HG03354 (cell line): ENCODE results near the gene PRKG1.
"Not testable (repeated sequence)": the region's sequence is repeated elsewhere in the genome, so short reads cannot be mapped to it uniquely, and the experiment has no call there.

Experiments used
- ATAC-seq: cut with Tn5 transposase; IDR thresholded peaks from one replicate; pipeline ENCODE4 v1.9.1; 2021; ENCODE audit warnings: mild to moderate bottlenecking; ENCODE audit not compliant: unreplicated experiment, poor library complexity, severe bottlenecking

PRKG1 gene

GRCh38 chr10:51250278-51250920 lies 176.1 kb downstream of the PRKG1 start:
- no peak for ATAC-seq

- ATAC-seq, result no peak
Measured at GRCh38 chr10:51251110-51251509, 176.8 kb downstream of the PRKG1 start.

- no peak for ATAC-seq
Measured at GRCh38 chr10:51255381-51255780, 181.1 kb downstream of the PRKG1 start.

DNA sequence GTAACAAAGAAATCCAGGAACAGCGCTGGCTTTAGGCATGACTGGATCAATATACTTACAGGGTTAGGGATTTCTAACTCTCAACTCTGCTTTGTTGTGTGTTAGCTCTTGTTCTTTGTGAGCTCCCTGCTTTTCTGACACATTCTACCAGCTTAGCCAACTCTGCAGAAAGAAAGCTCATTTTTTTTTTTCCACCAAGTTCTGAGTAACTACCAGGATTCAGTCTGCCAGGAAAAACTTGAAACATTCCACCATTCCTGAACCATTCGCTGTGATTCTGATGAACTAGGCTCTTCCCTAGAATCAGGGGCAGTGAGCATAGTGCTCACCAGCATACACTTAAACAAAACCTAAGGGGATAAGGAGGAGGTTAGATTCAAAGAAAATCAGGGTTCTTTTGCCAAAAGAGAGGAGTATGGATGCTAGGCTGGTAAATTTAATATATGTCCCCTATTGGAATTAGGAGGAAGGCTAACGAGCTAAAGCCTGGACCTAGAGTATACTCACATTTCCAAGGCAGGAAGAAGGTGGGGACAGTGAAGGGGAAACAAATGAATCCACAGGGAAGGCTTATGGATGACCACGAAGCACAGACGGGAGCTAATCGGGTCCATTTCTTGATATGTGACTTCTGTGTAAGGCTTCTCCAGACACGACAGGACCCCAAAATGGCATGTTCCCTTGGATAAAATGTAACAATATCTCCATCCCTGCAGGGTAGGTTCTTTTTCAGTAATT lies 183.4 kb downstream of the PRKG1 start:
- ATAC-seq, result no peak

GRCh38 chr10:51260376-51260775 lies 186.1 kb downstream of the PRKG1 start:
- no peak for ATAC-seq

DNA sequence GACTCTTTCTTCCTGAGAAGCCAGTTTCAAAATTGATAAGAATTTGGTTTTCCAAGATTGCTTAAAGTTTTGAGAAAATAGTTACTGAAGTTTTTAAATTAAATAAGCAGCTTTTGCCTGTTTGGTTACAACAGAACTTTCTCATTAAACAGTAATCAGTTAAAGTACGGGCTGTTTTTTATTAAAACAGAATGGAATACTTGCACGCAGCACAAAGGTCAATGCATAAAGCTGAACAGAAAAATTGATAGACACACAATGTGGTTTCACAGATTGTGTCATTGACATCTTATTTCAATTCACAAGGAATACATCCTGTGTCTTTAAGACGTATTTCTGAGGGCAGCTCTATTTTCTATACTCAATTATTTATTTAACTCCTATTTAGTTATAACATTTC lies 192.2 kb downstream of the PRKG1 start:
- ATAC-seq, result no peak

DNA sequence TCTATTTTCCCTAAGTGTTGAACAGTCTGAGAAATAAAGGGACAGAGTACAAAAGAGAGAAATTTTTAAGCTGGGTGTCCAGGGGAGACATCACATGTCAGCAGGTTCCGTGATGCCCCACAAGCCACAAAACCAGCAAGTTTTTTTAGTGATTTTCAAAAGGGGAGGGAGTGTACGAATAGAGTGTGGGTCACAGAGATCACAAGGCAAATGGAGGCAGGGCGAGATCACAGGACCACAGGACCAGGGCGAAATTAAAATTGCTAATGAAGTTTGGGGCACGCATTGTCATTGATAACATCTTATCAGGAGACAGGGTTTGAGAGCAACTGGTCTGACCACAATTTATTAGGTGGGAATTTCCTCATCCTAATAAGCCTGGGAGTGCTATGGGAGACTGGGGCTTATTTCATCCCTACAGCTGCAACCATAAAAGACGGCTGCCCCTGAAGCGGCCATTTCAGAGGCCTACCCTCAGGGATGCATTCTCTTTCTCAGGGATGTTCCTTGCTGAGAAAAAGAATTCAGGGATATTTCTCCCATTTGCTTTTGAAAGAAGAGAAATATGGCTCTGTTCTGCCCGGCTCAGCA lies 193.8 kb downstream of the PRKG1 start:
- ATAC-seq, result not testable (repeated sequence)

- peak; percentile 53 for ATAC-seq
Measured at GRCh38 chr10:51269821-51270220, 195.5 kb downstream of the PRKG1 start.

DNA sequence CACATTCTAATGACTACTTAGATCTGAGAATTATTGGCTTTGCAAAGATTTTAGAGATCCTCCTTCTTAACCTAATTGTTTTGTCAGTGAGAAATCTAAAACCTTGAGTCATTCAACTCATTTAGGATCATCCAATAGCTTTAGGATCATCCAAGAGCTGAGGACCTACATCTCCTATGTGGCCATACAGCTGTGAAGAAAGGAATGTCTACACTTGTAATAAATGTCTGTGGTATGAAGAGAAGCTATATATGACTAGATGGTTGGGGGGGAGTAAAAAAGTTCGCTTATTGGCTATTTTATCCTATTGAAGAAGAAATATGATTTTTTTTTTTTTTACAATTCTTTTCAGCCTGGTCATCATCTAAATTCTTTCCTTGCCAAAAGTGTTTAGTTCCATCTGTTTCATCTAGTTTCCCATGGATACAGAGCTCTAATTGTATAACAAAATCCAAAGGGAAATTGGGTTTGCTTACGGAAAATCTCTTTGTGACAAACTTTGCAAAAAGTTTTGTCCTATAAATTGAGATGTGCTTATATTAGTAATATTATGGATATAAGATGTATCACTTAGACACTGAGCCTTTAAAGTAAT lies 196.7 kb downstream of the PRKG1 start:
- no peak for ATAC-seq

GRCh38 chr10:51272099-51272498 lies 197.8 kb downstream of the PRKG1 start:
- ATAC-seq, result not testable (repeated sequence)

DNA sequence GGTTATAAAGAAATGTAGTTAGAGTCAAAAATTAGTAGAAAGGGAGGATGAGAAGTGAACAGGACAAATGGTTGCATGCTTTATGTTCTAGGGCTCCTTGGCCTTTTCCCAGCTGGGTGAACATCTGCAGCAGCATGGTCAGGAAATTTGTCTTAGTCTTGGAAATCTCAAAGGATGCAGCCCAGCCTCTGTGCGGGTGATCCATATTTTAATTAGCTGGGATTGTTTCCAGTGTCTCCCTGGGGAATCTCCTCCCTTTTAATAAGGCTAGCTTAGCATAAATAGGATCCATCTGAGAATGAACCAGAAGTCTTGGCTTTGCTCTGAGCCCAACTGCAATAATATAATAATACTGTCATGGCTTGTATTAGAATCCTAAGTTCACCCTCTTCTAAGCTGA lies 198.3 kb downstream of the PRKG1 start:
- ATAC-seq, result no peak

GRCh38 chr10:51273574-51273973 lies 199.3 kb downstream of the PRKG1 start:
- no peak for ATAC-seq

DNA sequence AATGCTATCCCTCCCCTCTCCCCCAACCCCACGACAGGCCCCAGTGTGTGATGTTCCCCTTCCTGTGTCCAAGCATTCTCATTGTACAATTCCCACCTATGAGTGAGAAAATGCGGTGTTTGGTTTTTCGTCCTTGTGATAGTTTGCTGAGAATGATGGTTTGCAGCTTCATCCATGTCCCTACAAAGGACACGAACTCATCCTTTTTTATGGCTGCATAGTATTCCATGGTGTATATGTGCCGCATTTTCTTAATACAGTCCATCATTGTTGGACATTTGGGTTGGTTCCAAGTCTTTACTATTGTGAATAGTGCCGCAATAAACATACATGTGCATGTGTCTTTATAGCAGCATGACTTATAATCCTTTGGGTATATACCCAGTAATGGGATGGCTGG lies 201.8 kb downstream of the PRKG1 start:
- ATAC-seq, result not testable (repeated sequence)

GRCh38 chr10:51281387-51281786 lies 207.1 kb downstream of the PRKG1 start:
- ATAC-seq, result not testable (repeated sequence)

- no peak for ATAC-seq
Measured at GRCh38 chr10:51285601-51286000, 211.3 kb downstream of the PRKG1 start.

DNA sequence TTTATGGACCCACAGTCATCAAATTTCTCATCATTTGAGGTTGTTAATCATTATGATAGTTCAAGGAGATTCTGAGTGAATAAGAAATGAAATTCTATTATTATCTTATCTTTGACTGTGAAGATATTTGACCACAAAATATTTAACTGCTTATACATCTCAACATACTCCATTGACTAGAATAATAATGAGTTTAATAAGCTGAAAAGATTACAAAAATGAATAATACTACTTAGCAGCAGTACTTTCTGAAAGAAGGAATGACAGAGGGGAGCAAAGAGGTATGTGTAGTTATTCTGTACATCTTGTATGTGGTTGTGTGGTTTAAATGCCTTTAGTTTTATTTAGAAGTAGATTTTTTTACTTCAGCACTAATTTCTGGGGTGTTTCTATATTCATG lies 214.2 kb downstream of the PRKG1 start:
- ATAC-seq, result no peak

GRCh38 chr10:51289519-51289918 lies 215.2 kb downstream of the PRKG1 start:
- no peak for ATAC-seq

DNA sequence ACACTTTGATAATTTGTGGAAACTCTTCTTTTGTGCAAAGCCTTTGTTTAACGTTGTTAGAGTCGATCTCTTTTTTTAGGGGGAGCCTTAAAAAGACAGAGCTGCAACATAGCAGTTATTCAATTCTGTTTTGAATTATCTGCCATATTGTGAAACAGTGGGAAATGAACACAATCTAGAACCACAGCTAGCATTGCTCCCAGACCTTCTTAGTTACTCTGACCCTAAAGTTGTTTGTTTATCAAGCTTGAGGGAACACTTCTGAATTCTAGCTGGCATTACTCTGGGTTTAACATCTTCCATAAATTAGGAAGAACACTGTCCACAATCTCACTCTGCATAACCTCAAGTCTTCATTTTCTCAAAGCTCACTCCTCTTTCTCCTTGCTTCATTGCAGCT lies 217.7 kb downstream of the PRKG1 start:
- ATAC-seq, result no peak

DNA sequence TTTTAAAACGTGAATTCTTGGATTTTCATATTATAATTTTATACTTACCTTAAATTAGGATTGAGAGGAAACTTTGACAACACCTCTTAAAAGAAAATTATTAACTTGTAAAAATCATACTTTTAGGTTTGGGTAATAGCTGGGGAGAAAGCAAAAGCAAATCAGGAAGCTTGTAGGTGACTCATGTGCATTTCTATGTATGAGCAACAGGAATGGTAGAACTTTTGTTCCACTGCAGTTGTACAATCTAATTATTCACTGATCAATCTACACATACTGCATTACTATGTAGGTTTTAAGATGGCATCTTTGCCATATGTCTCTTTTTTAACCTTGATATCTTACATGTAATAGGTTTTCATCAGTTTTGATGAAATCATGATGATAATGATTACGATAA lies 223.2 kb downstream of the PRKG1 start:
- ATAC-seq, result no peak

DNA sequence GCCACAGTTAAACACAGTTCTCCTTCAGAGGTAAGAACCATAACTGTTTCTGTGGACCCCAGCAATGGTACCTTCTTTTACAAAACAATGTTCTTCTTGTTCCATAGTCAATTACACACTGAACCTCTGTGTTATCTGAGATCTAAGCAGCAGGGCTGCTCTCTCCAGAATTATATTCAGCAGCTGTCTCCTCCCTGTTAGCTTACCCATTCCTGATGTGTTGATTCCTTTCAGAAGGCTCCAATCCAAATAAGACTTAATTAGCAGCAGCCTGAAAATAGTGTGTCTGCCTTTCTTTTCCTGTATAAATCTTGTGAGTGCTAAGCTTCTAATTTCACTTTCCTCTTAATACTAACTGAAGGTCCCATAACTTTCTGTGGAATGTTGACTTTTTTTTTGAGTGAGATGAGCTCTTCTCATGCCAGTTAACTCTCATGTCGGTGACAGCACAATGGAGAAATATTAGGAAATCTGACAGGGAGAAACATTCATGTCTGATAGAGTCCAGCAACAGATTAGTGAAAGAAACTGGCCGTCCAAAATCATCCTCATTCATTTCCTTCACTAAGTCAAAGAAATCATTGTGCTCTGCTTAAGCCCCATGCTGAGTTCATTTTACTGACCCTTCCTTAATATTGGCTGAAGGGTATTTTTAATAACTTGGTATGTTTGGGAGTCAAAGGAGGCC lies 226.5 kb downstream of the PRKG1 start:
- no peak for ATAC-seq
